HFFc6 (cell line): ENCODE data around the gene SFTA2. TPM values are rescaled to one million over a fixed set of nuclear protein-coding genes. Genes with fewer than 3 reads are reported as not detected.

ENCODE experiments used
- DNase-seq: peaks from one replicate; pipeline ENCODE4 v3.0.0-alpha.2; 2018
- H3K27ac Mint-ChIP-seq: 2 replicates; pipeline ENCODE4 v1.8.0; 2020; ENCODE audit warnings: mild to moderate bottlenecking, mixed read lengths
- H3K27me3 Mint-ChIP-seq: 2 replicates; pipeline ENCODE4 v1.8.0; 2021; ENCODE audit warnings: mild to moderate bottlenecking, moderate library complexity, mixed read lengths; ENCODE audit not compliant: insufficient read depth
- H3K36me3 Mint-ChIP-seq: 2 replicates; pipeline ENCODE4 v1.8.0; 2021; ENCODE audit warnings: low read depth, mixed read lengths
- H3K4me1 Mint-ChIP-seq: 2 replicates; pipeline ENCODE4 v1.8.0; 2020; ENCODE audit warnings: low read depth, mixed read lengths
- H3K4me3 Mint-ChIP-seq: 2 replicates; pipeline ENCODE4 v1.8.0; 2020; ENCODE audit warnings: mild to moderate bottlenecking, moderate library complexity, mixed read lengths
- H3K9me3 Mint-ChIP-seq: 2 replicates; pipeline ENCODE4 v1.8.0; 2020; ENCODE audit warnings: mild to moderate bottlenecking, mixed read lengths
- CTCF ChIP-seq: fragments of 200-600 bp; sonication (generic); IDR thresholded peaks from 2 replicates; pipeline ENCODE4 v1.5.0; 2021; ENCODE audit warnings: antibody characterized with exemption, mild to moderate bottlenecking
- total RNA-seq, 6 experiments: library from RNA; stranded (reverse); fragmentation: NEBNext Ultra II Directional; extraction: Animal tissue kit (Norgen Biotek cat#: 25700); gene quantifications; 2 replicates in 1 of 6; 3 replicates in 5 of 6; pipeline ENCODE4 v1.2.3, GENCODE V29; 2021

Gene SFTA2
- total RNA-seq, 6 experiments from 2014 or later = not detected

DNA sequence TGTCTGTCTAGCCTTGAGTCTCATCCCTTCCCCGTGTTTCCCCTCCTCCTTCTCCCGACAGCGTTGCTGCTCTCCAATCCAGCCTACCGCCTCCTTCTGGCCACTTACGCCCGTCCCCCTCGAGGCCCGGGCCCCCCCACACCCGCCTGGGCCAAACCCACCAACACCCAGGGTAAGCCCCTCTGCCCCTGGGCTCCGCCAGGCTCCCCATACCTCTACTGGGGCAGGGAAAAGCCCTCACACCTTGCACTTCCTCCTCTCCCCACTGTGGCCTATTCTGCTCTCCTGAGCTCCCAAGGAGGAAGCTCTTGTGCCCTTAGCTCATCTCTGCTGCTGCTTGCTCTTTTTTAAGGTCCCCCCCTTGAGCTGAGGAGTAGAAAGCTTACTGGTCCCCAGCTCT is 36.6 kb downstream of the SFTA2 start:
- Mint-ChIP-seq H3K27me3 (peaks cover 1% of the 10 kb centered on the region), H3K36me3 (peaks cover 11% of the 10 kb centered on the region), H3K9me3 (no peaks in the 10 kb centered on the region), H3K4me1 (0 out of 2 replicates have a peak, but pooled peaks cover 1% of the 10 kb centered on the region), H3K27ac (no peak overlapping the region), H3K4me3 (no peak overlapping the region)
- no peak for DNase-seq
- no peak for TF ChIP-seq CTCF

- peaks cover 1% of the 10 kb centered on the region for H3K27me3 Mint-ChIP-seq
- H3K4me3 Mint-ChIP-seq = no peak overlapping the region
- H3K4me1 Mint-ChIP-seq = 0 out of 2 replicates have a peak, but pooled peaks cover 6% of the 10 kb centered on the region
- no peak for DNase-seq
- H3K36me3 Mint-ChIP-seq = peaks cover 11% of the 10 kb centered on the region
- H3K9me3 Mint-ChIP-seq = no peaks in the 10 kb centered on the region
- no peak for TF ChIP-seq CTCF
- no peak overlapping the region for H3K27ac Mint-ChIP-seq
These were observed 37.0 kb downstream of the SFTA2 start for GRCh38 chr6:30894935-30895334.

- no peaks in the 10 kb centered on the region for H3K9me3 Mint-ChIP-seq
- H3K27ac Mint-ChIP-seq = no peak overlapping the region
- no peak for TF ChIP-seq CTCF
- H3K27me3 Mint-ChIP-seq = peaks cover 1% of the 10 kb centered on the region
- H3K36me3 Mint-ChIP-seq = peaks cover 11% of the 10 kb centered on the region
- DNase-seq = no peak
- no peak overlapping the region for H3K4me3 Mint-ChIP-seq
- H3K4me1 Mint-ChIP-seq = 0 out of 2 replicates have a peak, but pooled peaks cover 7% of the 10 kb centered on the region
These were observed 37.6 kb downstream of the SFTA2 start for GRCh38 chr6:30894381-30894780.

DNA sequence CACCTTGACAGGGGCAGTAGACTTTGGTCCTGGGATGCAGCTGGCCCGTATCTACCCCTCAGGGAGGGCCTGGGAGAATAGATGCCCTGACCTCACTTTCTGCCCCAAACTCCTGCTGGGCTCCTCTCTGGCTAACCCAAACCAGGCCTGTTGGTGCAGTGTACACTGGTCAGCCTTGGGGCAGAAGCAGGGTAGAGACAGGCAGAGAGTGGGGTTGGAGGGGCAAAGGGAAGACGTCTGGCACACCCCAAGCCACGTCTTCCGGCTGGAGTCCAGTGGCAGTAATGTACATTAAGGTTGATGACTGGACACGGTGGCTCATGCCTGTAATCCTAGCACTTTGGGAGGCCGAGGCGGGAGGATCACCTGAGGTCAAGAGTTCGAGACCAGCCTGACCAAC is 38.3 kb downstream of the SFTA2 start:
- H3K36me3 Mint-ChIP-seq = peaks cover 8% of the 10 kb centered on the region
- no peak overlapping the region for H3K27ac Mint-ChIP-seq
- no peaks in the 10 kb centered on the region for H3K9me3 Mint-ChIP-seq
- peaks cover 9% of the 10 kb centered on the region for H3K4me1 Mint-ChIP-seq
- peaks cover 1% of the 10 kb centered on the region; the same call in 1 of the 2 replicates for H3K27me3 Mint-ChIP-seq
- DNase-seq = no peak
- H3K4me3 Mint-ChIP-seq = no peak overlapping the region
- TF ChIP-seq CTCF = no peak

DNA sequence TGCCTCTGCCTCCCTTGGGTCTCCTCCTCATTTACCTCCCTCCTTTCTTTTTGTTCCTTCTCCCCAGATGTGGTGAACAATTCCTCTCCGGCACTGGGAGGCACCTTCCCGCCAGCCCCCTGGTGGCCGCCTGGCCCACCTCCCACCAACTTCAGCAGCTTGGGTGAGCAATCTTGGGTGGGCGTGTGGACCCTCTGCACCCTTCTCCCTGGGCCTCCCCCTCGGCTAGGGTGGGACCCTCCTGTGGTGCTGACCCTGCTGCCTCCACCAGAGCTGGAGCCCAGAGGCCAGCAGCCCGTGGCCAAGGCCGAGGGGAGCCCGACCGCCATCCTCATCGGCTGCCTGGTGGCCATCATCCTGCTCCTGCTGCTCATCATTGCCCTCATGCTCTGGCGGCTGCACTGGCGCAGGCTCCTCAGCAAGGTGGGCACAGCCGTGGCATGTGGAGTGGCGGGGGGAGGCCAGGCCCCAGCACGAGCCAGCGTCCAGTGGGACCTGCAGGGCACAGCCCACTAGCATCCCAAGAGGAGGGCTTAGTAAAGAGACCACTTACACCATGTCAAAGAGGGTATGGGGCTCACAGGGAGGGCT is 38.9 kb downstream of the SFTA2 start:
- TF ChIP-seq CTCF = peak; percentile 58
- no peak for DNase-seq
- peaks cover 1% of the 10 kb centered on the region; the same call in 1 of the 2 replicates for H3K27me3 Mint-ChIP-seq
- peaks cover 6% of the 10 kb centered on the region for H3K36me3 Mint-ChIP-seq
- H3K4me1 Mint-ChIP-seq = peaks cover 15% of the 10 kb centered on the region
- no peaks in the 10 kb centered on the region for H3K9me3 Mint-ChIP-seq
- H3K27ac Mint-ChIP-seq = no peak overlapping the region
- no peak overlapping the region for H3K4me3 Mint-ChIP-seq
